HG03460 (cell line): Measurements from ENCODE around the gene DNAH9.
A peak's percentile ranks its signal among the peaks of the same experiment; 100 is the strongest.
"Not testable (repeated sequence)": the region's sequence is repeated elsewhere in the genome, so short reads cannot be mapped to it uniquely, and the experiment has no call there.

Source experiments
- ATAC-seq: cut with Tn5 transposase; IDR thresholded peaks from one replicate; pipeline ENCODE4 v1.9.1; 2021; ENCODE audit not compliant: unreplicated experiment

Gene DNAH9

GRCh38 chr17:11949571-11949970 is 351.3 kb downstream of the DNAH9 start:
- not testable (repeated sequence) for ATAC-seq

DNA sequence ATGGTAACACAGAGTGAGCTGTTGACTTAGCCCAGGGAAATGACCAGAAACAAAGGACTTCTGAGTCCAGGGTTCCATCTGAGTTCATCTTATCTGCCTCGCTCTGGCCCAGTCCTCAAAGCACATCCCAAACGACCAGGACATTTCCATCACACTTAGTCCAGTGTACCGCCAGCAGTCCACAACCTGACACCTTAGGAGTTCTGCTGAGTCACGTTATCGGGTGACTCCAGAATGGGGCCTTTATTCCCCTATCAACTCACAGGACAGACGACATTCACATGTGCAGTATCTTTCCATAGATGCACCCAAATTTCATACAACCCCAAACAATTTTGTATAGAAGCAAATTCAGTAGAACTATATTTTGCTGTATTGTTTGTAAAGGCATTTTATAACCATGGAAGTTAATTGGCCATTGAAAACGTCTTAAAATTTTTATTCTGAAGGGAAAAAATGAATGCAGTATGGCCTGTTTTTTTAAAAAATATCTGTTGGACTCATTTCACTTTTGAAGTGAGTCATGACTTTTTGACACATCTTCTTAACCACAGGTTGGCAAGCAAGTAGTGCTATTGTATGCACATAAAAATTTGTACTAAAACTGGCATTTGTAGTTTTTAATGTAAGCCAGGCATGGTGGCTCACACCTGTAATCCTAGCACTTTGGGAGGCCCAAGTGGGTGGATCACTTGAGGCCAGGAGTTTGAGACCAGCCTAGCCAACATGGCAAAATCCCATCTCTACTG is 352.7 kb downstream of the DNAH9 start:
- no peak for ATAC-seq

DNA sequence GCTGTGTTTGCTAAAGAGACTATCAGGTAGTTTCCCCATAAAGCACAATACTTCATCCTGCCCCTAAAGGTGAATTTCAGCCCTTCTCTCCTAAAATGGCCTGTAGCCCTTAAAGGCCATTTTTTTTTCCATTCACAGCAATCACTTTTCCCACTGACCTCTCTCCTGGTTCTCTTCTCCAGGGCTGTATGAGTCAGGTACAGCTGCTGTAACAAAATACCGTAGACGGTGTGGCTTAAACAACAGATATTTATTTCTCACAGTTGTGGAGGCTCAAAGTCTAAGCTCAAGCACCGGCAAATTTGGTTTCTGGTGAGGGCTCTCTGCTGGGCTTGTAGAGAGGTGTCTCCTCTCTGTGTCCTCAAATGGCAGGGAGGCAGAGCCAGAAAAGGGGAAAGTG is 354.3 kb downstream of the DNAH9 start:
- no peak for ATAC-seq

DNA sequence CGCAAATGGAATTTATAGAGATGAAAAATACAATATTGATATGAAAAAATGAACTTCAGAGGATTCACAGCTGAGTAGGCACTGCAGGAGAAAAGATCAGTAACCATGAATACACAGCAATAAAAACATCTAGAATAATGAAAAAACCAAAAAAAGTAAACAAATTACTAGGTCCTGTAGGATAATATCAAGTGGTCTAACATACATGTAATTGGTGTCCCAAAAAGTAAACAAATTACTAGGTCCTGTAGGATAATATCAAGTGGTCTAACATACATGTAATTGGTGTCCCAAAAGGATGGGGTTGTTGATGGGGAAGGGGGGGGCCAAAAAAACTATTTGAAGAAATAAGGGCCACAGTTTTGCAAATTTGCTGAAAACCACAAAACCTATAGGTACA is 355.7 kb downstream of the DNAH9 start:
- ATAC-seq: no peak

DNA sequence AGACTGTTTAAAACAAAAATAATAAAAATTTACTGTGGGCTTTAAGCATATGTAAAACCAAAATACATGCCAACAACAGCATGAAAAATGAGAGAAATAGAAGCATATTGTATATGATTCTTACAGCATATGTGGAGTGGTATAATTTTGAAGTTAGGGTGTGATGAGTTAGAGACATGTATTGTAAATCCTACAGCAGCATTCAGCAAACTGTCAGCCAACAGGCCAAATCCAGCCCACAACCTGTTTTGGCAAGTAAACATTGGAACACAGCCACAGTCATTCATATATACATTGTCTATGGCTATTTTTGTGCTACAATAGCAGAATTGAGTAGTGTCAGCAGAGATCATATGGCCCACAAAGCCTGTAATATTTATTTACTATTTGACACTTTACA is 356.7 kb downstream of the DNAH9 start:
- ATAC-seq: no peak

GRCh38 chr17:11969565-11969964 is 371.3 kb downstream of the DNAH9 start:
- no peak for ATAC-seq

GRCh38 chr17:11972741-11973140 is 374.5 kb downstream of the DNAH9 start:
- not testable (repeated sequence) for ATAC-seq

GRCh38 chr17:11979795-11980194 is 381.5 kb downstream of the DNAH9 start:
- no peak for ATAC-seq

GRCh38 chr17:11980813-11981212 is 382.5 kb downstream of the DNAH9 start:
- no peak for ATAC-seq

GRCh38 chr17:11981862-11982261 is 383.6 kb downstream of the DNAH9 start:
- ATAC-seq: no peak

DNA sequence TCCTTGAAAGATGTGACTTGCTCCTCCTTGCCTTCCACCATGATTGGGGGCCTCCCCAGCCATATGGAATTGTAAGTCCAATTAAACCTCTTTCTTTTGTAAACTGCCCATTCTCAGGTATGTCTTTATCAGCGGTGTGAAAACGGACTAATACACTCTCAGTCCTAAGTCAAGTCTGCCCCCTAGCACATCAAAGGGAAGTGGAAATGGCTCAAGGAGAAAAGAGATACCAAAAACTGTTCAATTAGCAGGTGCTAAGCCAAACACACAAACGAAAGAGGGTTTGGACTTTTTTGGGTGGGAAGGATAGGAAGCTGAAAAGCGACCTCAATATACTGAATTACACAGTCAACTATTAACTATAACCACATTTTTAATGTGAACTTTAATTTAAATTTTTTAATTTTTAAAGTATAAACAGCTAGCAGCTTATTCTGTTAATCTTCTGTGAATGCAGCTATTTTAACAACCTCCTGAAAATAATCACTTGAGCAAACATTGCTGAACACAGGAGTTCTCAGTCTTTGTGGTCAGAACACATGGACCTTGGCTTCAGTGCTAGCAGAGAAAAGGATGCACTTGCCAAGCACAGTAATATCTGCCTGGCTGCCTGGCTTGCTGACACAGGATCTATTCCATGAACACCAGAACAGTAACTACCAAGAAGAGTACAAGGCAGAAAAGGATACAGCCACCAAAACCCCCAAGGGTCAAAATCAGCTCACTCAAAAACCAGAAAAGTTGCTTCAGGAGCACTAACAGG is 388.1 kb downstream of the DNAH9 start:
- ATAC-seq: no peak

GRCh38 chr17:11986942-11987329 is 388.7 kb downstream of the DNAH9 start:
- ATAC-seq: no peak

DNA sequence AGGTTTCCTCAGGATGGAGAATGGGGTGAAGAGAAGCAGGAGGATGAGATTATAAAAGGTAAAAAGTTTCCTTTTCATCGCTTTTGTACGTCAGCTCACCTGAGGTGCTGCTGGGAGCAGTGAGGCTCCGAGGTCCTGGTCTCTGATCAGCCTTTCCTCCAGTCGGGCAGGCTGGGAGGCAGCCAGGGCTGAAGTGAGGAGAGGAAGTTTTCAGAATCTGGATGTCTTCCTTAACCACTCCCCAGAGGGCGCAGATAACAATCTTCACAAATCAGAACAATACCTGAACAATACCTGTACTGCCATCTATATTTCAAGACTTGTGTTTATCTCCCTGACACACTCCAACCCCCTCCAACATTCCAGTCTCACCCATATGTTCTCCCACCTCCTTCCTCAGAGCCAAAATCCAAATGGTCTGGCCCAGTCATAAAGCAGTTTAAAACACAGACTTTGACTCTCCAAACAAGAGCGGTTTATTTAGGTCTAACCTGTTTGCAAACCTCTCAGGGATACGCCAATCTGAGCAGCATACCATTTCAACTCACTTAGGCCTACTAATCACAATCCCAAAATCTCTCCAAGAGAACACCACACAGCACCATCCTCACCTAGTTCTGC is 392.2 kb downstream of the DNAH9 start:
- ATAC-seq: no peak

DNA sequence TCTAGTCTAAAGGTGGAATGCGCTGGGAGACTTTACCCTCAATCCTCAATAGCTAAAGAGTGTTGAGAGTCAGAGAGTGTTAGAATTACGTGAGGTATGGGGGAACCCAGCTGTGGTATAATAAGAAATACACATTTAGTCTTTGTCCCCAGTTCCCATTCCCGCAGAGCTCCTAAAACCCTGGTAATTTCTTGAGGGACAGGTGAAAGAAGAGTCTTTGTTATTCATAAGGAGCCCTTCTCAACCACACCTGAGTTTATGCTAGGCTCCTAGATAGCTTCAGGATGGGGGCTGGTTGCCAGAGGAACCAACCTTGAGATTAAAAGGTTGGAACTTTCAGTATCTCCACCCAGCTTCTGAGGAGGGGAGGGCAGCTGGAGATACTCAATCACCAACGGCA is 393.2 kb downstream of the DNAH9 start:
- ATAC-seq: no peak

DNA sequence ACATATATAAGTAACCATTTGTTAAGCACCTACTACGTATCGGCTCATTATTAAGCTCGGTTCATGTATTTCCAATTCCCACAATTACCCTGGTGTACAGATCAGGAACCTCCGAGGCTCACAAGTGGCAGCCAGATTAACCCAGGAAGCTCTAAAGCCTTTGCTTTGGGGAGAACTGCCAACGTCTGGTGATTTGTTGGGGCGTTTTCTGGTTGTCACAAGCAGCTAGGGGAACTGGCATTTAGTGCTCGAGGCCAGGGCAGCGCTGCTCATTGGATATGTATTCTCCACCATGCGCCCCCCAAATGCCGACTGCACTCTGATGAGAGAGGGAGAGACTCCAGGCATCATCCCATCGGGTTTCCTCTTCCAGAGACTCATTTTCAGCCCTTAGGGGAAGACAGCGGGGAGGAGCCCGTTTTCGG is 398.5 kb downstream of the DNAH9 start:
- peak; percentile 36 for ATAC-seq

DNA sequence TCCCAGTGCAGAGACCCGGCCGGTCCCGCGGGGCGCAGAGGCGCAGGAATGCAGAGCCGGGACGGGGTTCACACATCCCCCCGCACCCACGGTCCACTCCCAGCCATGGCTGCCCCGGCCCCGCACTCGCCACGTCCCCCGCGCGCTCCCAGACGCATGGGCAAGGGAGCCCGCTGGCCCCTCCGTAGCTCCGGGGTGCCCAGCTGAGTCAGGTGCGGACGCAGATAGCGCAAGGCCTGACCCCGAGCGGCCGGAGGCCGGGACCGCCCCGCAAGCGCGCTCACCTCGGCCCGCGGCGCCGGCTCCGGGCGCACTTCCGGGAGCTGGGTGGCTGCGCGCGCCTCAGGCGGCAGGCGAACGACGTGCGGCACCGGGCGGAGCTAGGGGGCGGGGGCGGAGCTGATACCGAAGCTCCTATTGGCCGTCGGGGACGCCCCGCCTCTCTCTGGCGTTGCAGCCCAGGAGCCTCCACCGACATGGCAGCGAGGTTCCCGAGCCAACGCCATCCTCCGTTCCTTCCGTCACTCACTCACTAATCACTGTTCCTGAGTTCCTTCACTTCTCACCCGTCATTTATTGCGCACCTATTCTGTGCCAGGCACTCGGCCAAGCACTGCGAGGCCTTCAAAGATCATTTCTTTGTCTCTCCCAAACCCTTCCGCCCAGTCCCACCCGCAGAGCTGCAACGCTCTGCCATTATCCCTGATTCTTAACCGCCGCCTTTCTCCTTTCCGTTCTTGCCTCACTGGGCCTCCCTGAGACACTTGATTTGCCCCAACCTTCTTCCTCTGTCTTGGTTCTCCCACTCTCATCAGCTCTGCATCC is 399.1 kb downstream of the DNAH9 start, which contains the start of gene ZNF18:
TSS of gene ZNF18 (minus strand) at position 329 of the 825 bp plus-strand sequence. CDS start 4,646 bp downstream, outside the sequence.
- ATAC-seq: peak; percentile 94

DNA sequence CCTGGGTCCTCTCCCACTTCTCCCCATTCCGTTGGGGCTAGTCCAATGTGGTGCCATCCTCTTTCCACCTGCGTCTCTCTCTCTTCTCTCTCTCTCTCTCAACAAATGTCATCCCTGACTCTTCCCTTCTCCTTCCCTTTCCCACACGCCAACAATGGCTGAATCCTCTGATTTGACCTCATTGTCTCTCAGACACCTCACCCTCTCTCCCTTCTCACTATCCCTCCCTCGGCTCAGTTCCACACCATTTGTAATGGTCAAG is 399.6 kb downstream of the DNAH9 start:
- ATAC-seq: no peak

DNA sequence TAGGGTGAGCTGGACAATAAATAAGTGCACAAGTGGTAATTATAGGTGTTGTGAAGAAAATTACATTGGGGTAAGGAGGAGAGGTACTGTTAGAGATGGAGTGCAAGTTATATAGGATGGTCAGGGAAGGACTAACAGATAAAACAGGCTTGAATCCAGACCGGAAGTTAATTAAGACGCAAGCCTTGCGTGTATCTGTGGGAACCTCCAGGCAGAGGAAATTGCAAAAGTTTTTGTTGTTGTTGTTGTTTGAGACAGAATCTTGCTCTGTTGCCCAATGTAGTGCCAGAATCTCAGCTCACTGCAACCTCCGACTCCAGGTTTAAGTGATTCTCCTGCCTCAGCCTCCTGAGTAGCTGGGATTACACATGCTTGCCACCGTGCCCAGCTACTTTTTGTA is 401.4 kb downstream of the DNAH9 start:
- ATAC-seq: no peak

- no peak for ATAC-seq
Measured at GRCh38 chr17:12007466-12007865, 409.2 kb downstream of the DNAH9 start.
